ENCODE results near the gene C1orf52.
A peak's percentile ranks its signal among the peaks of the same experiment; 100 is the strongest.

Gene C1orf52

DNA sequence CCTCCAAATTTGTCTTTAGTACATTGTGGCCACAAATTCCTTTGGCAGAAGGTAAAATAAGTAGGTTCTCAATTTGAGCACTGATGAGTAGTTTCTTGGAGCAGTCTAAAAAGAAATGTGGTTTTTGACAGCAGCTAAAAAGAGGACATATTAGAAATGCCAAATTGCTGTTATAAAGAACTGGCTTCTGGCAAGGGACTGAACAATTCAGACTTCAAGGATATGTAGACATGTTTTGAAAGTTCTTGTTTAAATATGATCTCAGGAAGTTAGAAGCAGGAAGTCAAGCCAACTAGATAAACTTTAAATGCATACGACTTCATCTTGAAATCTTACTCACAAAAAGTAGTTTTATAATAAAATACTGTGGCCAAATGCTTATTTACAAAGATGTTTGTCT, 18.8 kb downstream of the C1orf52 start:
- TF ChIP-seq, protein P1, sequence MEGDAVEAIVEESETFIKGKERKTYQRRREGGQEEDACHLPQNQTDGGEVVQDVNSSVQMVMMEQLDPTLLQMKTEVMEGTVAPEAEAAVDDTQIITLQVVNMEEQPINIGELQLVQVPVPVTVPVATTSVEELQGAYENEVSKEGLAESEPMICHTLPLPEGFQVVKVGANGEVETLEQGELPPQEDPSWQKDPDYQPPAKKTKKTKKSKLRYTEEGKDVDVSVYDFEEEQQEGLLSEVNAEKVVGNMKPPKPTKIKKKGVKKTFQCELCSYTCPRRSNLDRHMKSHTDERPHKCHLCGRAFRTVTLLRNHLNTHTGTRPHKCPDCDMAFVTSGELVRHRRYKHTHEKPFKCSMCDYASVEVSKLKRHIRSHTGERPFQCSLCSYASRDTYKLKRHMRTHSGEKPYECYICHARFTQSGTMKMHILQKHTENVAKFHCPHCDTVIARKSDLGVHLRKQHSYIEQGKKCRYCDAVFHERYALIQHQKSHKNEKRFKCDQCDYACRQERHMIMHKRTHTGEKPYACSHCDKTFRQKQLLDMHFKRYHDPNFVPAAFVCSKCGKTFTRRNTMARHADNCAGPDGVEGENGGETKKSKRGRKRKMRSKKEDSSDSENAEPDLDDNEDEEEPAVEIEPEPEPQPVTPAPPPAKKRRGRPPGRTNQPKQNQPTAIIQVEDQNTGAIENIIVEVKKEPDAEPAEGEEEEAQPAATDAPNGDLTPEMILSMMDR (conservative IDR thresholded peaks at IDR 0.05; ENCODE audit: control insufficient read depth, insufficient read depth, low read depth, low read length) = no peak
- no peak overlapping the region for H3K4me3 ChIP-seq (ENCODE audit: control insufficient read depth, low read depth, low read length)
- no peak for DNase-seq (ENCODE audit: low read depth)

DNA sequence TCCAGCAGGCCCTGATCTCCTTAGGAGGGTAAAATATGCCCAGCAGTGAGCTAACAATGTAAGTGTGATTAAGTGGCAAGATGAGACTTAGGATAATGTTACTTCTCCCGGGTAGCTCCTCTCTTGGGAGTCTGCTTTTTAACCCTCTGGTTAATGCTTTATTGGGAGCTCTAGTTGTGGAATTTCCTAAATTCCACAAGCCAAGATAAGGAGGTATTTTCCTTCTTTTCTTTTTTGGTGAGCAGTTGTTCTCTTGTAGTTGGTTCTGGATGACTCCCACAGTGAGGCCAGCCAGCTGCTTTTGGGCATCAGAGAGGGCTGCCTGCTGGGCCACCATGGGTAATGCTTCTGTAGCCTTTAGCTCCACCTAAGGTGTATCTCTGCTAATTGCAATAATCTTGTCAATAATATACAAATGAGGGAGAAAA, 19.3 kb downstream of the C1orf52 start:
- no peak overlapping the region for H3K4me3 ChIP-seq (ENCODE audit: control insufficient read depth, low read depth, low read length)
- no peak for DNase-seq (ENCODE audit: low read depth)
- TF ChIP-seq, protein P1 (conservative IDR thresholded peaks at IDR 0.05; ENCODE audit: control insufficient read depth, insufficient read depth, low read depth, low read length) = peak; percentile 26

DNA sequence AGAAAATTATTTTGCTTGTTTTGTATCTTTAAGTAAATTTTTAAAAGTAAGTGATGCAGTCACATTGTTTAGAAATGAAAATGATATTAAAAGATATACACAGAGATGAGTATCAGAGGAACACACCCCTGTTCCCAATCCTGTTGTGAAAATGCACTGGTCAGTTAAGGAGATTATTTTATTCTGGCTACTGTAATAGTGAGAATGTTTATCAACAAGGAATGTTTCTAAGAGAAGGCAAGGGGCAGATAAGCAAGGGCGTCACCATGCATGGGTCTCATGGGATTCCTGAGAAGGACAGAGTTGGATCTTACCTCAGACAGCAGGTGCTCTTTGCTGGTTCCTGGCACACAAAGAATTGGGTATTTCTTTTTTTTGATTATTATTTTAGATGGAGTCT, 21.8 kb downstream of the C1orf52 start:
- TF ChIP-seq, protein P1 (conservative IDR thresholded peaks at IDR 0.05; ENCODE audit: control insufficient read depth, insufficient read depth, low read depth, low read length) = no peak
- no peak for DNase-seq (ENCODE audit: low read depth)
- H3K4me3 ChIP-seq (ENCODE audit: control insufficient read depth, low read depth, low read length) = no peak overlapping the region

DNA sequence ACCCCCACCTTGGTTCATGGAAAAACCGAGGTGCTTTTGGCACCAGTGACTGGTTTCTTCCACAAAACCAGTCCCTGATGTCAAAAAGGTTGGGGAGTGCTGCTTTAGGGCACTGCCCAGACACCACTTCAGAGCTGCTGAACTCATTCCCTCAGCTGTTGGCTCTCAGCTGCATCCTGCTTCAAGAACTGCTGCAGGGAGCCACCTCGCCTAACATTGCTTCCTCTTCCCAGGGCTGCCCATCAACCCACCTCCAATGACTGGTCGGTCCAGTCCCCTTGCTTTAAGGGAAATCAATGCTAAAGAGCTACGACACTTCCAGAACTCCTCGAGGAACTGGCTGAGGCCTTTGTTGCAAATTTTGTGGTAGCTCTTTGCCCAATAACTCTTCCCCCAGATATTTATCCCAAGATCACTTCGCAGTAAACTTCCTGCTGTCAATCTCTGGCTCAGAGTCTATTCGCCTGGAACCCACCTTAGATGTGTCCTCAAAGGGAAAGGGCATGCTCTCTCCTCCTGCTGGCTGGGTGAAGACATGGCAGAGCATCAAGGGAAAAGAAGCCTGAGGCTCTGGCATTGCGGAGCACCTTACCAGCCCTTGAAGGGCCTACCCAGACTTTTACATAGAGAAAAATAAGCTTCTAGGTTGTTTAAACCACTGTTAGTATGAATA, 29.0 kb downstream of the C1orf52 start:
- no peak overlapping the region for H3K4me3 ChIP-seq (ENCODE audit: control insufficient read depth, low read depth, low read length)
- no peak for DNase-seq (ENCODE audit: low read depth)
- TF ChIP-seq, protein P1 (conservative IDR thresholded peaks at IDR 0.05; ENCODE audit: control insufficient read depth, insufficient read depth, low read depth, low read length) = peak; percentile 42

DNA sequence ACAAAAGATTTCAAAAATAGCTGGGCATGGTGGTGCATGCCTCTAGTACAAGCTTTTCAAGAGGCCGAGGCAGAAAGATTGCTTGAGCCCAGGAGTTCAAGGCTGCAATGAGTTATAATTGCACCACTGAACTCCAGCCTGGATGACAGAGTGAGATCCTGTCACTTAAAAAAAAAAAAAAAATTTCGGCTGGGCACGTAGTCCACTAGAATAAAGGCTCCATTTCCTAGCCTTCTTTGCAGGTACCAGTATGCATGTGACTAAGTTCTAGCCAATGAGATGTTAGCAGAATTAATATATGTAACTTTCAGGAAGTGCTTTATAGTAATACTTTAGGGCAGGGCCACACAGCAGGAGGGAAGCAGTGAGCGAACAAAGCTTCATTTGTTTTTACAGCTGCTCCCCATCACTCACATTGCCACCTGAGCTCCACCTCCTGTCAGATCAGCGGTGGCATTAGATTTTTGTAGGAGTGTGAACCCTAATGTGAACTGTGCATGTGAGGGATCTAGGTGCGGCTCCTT, 29.8 kb downstream of the C1orf52 start:
- TF ChIP-seq, protein P1 (conservative IDR thresholded peaks at IDR 0.05; ENCODE audit: control insufficient read depth, insufficient read depth, low read depth, low read length) = no peak
- DNase-seq (ENCODE audit: low read depth) = no peak
- H3K4me3 ChIP-seq (ENCODE audit: control insufficient read depth, low read depth, low read length) = no peak overlapping the region

DNA sequence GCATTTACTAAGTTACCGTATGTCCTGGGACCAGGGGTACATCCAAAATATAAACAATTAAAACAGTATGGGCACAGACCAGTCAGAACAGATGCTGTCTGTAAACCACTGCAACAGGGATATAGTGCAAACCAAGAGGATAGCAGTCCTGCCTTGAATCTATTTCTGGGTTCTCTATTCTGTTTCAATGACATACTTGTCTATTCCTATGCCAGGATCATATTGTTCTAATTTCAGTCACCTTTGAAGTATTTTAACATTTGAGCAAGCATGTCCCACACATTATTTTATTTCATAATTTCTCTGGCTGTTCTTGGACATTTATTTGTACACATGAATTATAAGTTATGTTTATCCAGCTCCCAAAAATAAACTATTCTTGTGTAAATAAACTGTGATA, 30.5 kb downstream of the C1orf52 start:
- TF ChIP-seq, protein P1 (conservative IDR thresholded peaks at IDR 0.05; ENCODE audit: control insufficient read depth, insufficient read depth, low read depth, low read length) = no peak
- H3K4me3 ChIP-seq (ENCODE audit: control insufficient read depth, low read depth, low read length) = no peak overlapping the region
- no peak for DNase-seq (ENCODE audit: low read depth)

Data from fibroblast of mammary gland (primary cell).